CD14-positive monocyte (primary cell): ENCODE data around the gene IFNL1. TPM values are rescaled to one million over a fixed set of nuclear protein-coding genes. Genes with fewer than 3 reads are reported as not detected.

ENCODE experiments used
- DNase-seq, 3 donors: peaks; one replicate each; pipeline ENCODE4 v3.0.0-alpha.2; 2011 to 2022
- H2AFZ ChIP-seq: 2 replicates; pipeline ENCODE4 v1.6.0; 2012; ENCODE audit warnings: mild to moderate bottlenecking, low read depth, low read length, inconsistent platforms; ENCODE audit not compliant: insufficient read depth, poor library complexity, severe bottlenecking
- H3K27ac ChIP-seq, 2 donors: 1 replicate in 1 of 2; 2 replicates in 1 of 2; pipeline ENCODE4 v1.5.1; 2012 to 2013; ENCODE audit warnings: low read length in 2 of 2, control low read depth in 1 of 2, inconsistent platforms in 1 of 2, low read depth in 1 of 2, mild to moderate bottlenecking in 1 of 2
- H3K27me3 ChIP-seq, 2 donors: one replicate each; pipeline versions ENCODE4 v1.6.0 to v1.6.1; 2011 to 2013; ENCODE audit warnings: low read length in 2 of 2; ENCODE audit not compliant: control insufficient read depth in 2 of 2, insufficient read depth in 2 of 2
- H3K36me3 ChIP-seq, 2 donors: replicated peaks in 1 of 2; 1 replicate in 1 of 2; 2 replicates in 1 of 2; pipeline versions ENCODE4 v1.5.1 to v1.6.1; 2012 to 2013; ENCODE audit warnings: low read length in 2 of 2, control low read depth in 1 of 2, inconsistent platforms in 1 of 2, mild to moderate bottlenecking in 1 of 2; ENCODE audit not compliant: insufficient read depth in 2 of 2, control insufficient read depth in 1 of 2
- H3K4me1 ChIP-seq, 2 donors: 1 replicate in 1 of 2; 2 replicates in 1 of 2; pipeline versions ENCODE4 v1.5.1 to v1.6.1; 2012 to 2013; ENCODE audit warnings: low read length in 2 of 2, control low read depth in 1 of 2, inconsistent platforms in 1 of 2, mild to moderate bottlenecking in 1 of 2, moderate library complexity in 1 of 2; ENCODE audit not compliant: insufficient read depth in 2 of 2, control insufficient read depth in 1 of 2
- H3K4me2 ChIP-seq: replicated peaks from 2 replicates; pipeline ENCODE3; 2012; ENCODE audit warnings: low read length, moderate library complexity, mild to moderate bottlenecking; ENCODE audit not compliant: poor library complexity, severe bottlenecking; ENCODE audit errors: extremely low read depth
- H3K4me3 ChIP-seq, 3 experiments: fragments of 200-600 bp in 1 of 3; sonication (generic) in 1 of 3; replicated peaks in 1 of 3; 1 replicate in 2 of 3; 2 replicates in 1 of 3; pipeline ENCODE4 v1.5.1; 2011 to 2013; ENCODE audit warnings: low read length in 3 of 3, mild to moderate bottlenecking in 3 of 3, control low read depth in 2 of 3, low read depth in 2 of 3, inconsistent platforms in 1 of 3, moderate library complexity in 1 of 3
- H3K79me2 ChIP-seq: 2 replicates; pipeline ENCODE4 v1.6.0; 2012; ENCODE audit warnings: mild to moderate bottlenecking, control low read depth, inconsistent platforms, low read length, moderate library complexity; ENCODE audit not compliant: insufficient read depth
- H3K9ac ChIP-seq: 2 replicates; pipeline ENCODE4 v1.6.0; 2017; ENCODE audit warnings: low read length, mild to moderate bottlenecking; ENCODE audit not compliant: insufficient read depth, poor library complexity, severe bottlenecking
- H3K9me3 ChIP-seq, 2 donors: replicated peaks in 1 of 2; 1 replicate in 1 of 2; 2 replicates in 1 of 2; pipeline versions ENCODE4 v1.5.1 to v1.6.1; 2012 to 2013; ENCODE audit warnings: low read length in 2 of 2, control low read depth in 1 of 2; ENCODE audit not compliant: control insufficient read depth in 1 of 2, insufficient read depth in 1 of 2
- H4K20me1 ChIP-seq: 2 replicates; pipeline ENCODE4 v1.6.0; 2012; ENCODE audit warnings: mild to moderate bottlenecking, low read length, control low read depth, moderate library complexity; ENCODE audit not compliant: insufficient read depth
- H3K27ac Mint-ChIP-seq, 7 donors: one replicate each; pipeline ENCODE4 v1.8.0; 2020; ENCODE audit warnings: mild to moderate bottlenecking in 7 of 7, mixed read lengths in 7 of 7, moderate library complexity in 6 of 7, inconsistent platforms in 2 of 7
- H3K27me3 Mint-ChIP-seq, 3 donors: one replicate each; pipeline ENCODE4 v1.8.0; 2021 to 2022; ENCODE audit warnings: low read depth in 3 of 3, mild to moderate bottlenecking in 3 of 3, mixed read lengths in 3 of 3, moderate library complexity in 3 of 3, inconsistent platforms in 1 of 3
- H3K36me3 Mint-ChIP-seq, 2 donors: one replicate each; pipeline ENCODE4 v1.8.0; 2020; ENCODE audit warnings: mixed read lengths in 2 of 2, inconsistent platforms in 1 of 2, mild to moderate bottlenecking in 1 of 2
- H3K4me1 Mint-ChIP-seq: one replicate; pipeline ENCODE4 v1.8.0; 2020; ENCODE audit warnings: mild to moderate bottlenecking, mixed read lengths
- H3K4me3 Mint-ChIP-seq, 2 donors: one replicate each; pipeline ENCODE4 v1.8.0; 2020; ENCODE audit warnings: mild to moderate bottlenecking in 2 of 2, mixed read lengths in 2 of 2, moderate library complexity in 1 of 2
- H3K9me3 Mint-ChIP-seq, 7 donors: one replicate each; pipeline ENCODE4 v1.8.0; 2020 to 2022; ENCODE audit warnings: mixed read lengths in 7 of 7, mild to moderate bottlenecking in 6 of 7, moderate library complexity in 6 of 7, inconsistent platforms in 2 of 7
- WGBS: methylation state at CpG from one replicate; pipeline ENCODE4 v1.1.5; 2013; ENCODE audit warnings: missing lambda C conversion rate; ENCODE audit not compliant: insufficient coverage; 5-methylcytosine and 5-hydroxymethylcytosine counted together
- intact Hi-C, 2 donors: fragments of 100-400 bp; cut with micrococcal nuclease; formaldehyde crosslinking; loops; one replicate each; pipeline versions ENCODE4 v1.15.0 to v1.15.1; 2023
- polyA plus RNA-seq, 3 donors: library from polyadenylated mRNA; depleted of rRNA in 1 of 3; unstranded in 2 of 3; stranded (reverse) in 1 of 3; fragments of 300-500 nt in 2 of 3; fragments of >200 nt in 1 of 3; fragmentation: Illumina TruSeq in 2 of 3; gene quantifications; 1 replicate in 2 of 3; 2 replicates in 1 of 3; pipeline ENCODE4 v1.2.3, GENCODE V29; 2012 to 2021
- TF ChIP-seq, protein P1 (sequence below): fragments of 200-600 bp; IDR thresholded peaks from one replicate; pipeline ENCODE4 v1.8.0; 2022; ENCODE audit warnings: antibody characterized with exemption, mild to moderate bottlenecking

The IFNL1 gene
- polyA plus RNA-seq, 3 donors: not detected

DNA sequence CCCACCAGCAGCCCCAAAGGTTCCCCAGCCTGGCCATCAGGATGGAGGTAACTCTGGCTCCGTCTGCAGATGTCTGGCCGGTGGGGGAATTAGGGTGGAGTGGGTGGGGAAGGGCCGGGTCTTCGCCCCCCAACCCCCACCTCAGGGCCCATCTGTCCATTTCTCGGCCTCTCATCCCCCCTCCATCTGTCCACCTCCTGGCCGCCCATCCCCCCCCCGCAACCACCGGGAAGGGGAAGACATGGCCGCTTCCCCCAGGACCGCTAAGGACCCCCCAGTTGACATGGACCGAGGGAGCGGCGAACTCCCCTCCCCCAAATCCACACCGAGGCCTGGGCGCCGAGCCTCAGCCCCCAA lies 23.7 kb downstream of the IFNL1 start:
- peak overlapping the region; percentile 66 to 88 for H3K4me3 Mint-ChIP-seq
- peaks cover 19% of the 10 kb centered on the region for H3K4me1 Mint-ChIP-seq
- peaks cover 22 to 33% (median 32%) of the 10 kb centered on the region in 3 donors for H3K27me3 Mint-ChIP-seq
- TF ChIP-seq, protein P1, sequence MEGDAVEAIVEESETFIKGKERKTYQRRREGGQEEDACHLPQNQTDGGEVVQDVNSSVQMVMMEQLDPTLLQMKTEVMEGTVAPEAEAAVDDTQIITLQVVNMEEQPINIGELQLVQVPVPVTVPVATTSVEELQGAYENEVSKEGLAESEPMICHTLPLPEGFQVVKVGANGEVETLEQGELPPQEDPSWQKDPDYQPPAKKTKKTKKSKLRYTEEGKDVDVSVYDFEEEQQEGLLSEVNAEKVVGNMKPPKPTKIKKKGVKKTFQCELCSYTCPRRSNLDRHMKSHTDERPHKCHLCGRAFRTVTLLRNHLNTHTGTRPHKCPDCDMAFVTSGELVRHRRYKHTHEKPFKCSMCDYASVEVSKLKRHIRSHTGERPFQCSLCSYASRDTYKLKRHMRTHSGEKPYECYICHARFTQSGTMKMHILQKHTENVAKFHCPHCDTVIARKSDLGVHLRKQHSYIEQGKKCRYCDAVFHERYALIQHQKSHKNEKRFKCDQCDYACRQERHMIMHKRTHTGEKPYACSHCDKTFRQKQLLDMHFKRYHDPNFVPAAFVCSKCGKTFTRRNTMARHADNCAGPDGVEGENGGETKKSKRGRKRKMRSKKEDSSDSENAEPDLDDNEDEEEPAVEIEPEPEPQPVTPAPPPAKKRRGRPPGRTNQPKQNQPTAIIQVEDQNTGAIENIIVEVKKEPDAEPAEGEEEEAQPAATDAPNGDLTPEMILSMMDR: no peak
- Histone ChIP-seq H2AFZ (peak overlapping the region; percentile 56), H3K4me2 (peak overlapping the region; percentile 74), H3K9ac (peak overlapping the region; percentile 63), H3K27ac (no peak overlapping the region), H3K9me3 (no peaks in the 10 kb centered on the region), H3K4me3 (peak overlapping the region in 2 of 3 experiments; percentile 24 to 69), H4K20me1 (peaks cover 28% of the 10 kb centered on the region), H3K27me3 (peaks cover 0 to 20% of the 10 kb centered on the region in 2 donors), H3K36me3 (peaks cover 5 to 8% of the 10 kb centered on the region in 2 donors), H3K79me2 (no peaks in the 10 kb centered on the region), H3K4me1 (peaks cover 7 to 10% of the 10 kb centered on the region in 2 donors)
- peaks cover 0 to 7% (median 3%) of the 10 kb centered on the region in 7 donors for H3K9me3 Mint-ChIP-seq
- H3K36me3 Mint-ChIP-seq: peaks cover 18 to 37% of the 10 kb centered on the region in 2 donors
- intact Hi-C loops: loop anchor here in 1 of 2 donors (10.0 kb wide), 1 partner anchor 105 kb away; no protein-coding TSS in a partner anchor
- no peak for DNase-seq
- WGBS: 33% methylated on average over 7 of the region's 16 CpGs
- peak overlapping the region in 2 of 7 donors; percentile 17 to 20 for H3K27ac Mint-ChIP-seq

DNA sequence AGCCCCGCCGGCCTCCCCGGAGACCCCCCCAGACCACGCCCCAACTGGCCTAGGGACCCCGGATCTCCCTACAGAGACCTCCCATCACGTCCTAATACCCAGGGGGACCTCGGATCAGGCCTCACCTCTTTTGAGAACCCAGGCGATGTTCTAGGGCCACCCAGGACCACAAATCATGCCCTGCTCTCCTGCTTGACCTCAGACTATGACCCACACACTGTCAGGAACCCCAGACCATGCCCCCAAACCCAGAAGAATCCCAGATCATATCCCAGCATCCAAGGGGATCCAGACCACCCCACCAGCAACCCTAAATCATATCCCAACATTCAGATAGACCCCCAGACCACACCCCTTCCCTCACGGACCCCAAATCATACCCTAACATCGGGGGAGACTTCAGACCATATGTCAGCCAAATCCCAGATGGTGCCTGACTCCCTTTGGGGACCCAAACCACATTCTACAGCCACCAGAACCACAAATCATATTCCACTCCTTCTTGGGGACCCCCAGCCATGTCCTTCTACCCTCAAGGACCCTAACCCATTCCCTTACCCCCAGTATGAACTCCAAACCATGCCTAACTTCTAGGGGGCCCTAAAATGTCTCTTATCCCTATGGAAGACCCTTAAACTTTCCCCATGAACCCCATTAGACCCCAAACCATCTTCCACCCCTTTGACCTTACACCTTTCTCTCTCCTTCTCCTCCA lies 25.1 kb downstream of the IFNL1 start:
- H3K4me3 ChIP-seq: no peak overlapping the region
- no peak overlapping the region for H3K27ac ChIP-seq
- peaks cover 0 to 20% of the 10 kb centered on the region in 2 donors for H3K27me3 ChIP-seq
- Mint-ChIP-seq H3K36me3 (peaks cover 20 to 34% of the 10 kb centered on the region in 2 donors), H3K4me3 (peak overlapping the region; percentile 84 to 92), H3K27ac (peak overlapping the region in 4 of 7 donors; percentile 6 to 83 (median 68)), H3K27me3 (peaks cover 20 to 33% (median 32%) of the 10 kb centered on the region in 3 donors), H3K9me3 (peaks cover 0 to 7% (median 3%) of the 10 kb centered on the region in 7 donors), H3K4me1 (peaks cover 23% of the 10 kb centered on the region)
- no peaks in the 10 kb centered on the region for H3K79me2 ChIP-seq
- H3K4me2 ChIP-seq: peak overlapping the region; percentile 39
- no peak overlapping the region for H3K9ac ChIP-seq
- WGBS: 10% methylated on average over 7 of the region's 10 CpGs
- TF ChIP-seq, protein P1: no peak
- H3K36me3 ChIP-seq: peaks cover 0 to 3% of the 10 kb centered on the region in 2 donors
- no peaks in the 10 kb centered on the region for H3K9me3 ChIP-seq
- no peak overlapping the region for H2AFZ ChIP-seq
- H4K20me1 ChIP-seq: peaks cover 34% of the 10 kb centered on the region
- H3K4me1 ChIP-seq: peaks cover 9 to 15% of the 10 kb centered on the region in 2 donors
- DNase-seq: no peak
- intact Hi-C loops: loop anchor here in 1 of 2 donors (10.0 kb wide), 1 partner anchor 106 kb away; no protein-coding TSS in a partner anchor
